ENCODE results near the gene OR10K2. TPM values are rescaled to one million over a fixed set of nuclear protein-coding genes. Genes with fewer than 3 reads are reported as not detected.
"Not testable (repeated sequence)": the region's sequence is repeated elsewhere in the genome, so short reads cannot be mapped to it uniquely, and the experiment has no call there.

OR10K2 gene
- total RNA-seq, 1 donor from 2014 or later: not detected

- Mint-ChIP-seq H3K4me3 (ENCODE audit: low read depth) (no peak overlapping the region), H3K27ac (no peak overlapping the region), H3K36me3 (ENCODE audit: insufficient read depth) (no peaks in the 10 kb centered on the region), H3K9me3 (ENCODE audit: low read depth) (peaks cover 8% of the 10 kb centered on the region), H3K4me1 (ENCODE audit: low read depth) (no peaks in the 10 kb centered on the region), H3K27me3 (peaks cover 3% of the 10 kb centered on the region)
- no peak for TF ChIP-seq CTCF (IDR thresholded peaks at IDR 0.05; ENCODE audit: unreplicated experiment)
- DNase-seq (ENCODE audit: low spot score, unreplicated experiment): no peak
Measured at GRCh38 chr1:158454537-158454936, 28.5 kb upstream of the OR10K2 start.

- Mint-ChIP-seq H3K27me3 (no peaks in the 10 kb centered on the region), H3K9me3 (ENCODE audit: low read depth) (no peaks in the 10 kb centered on the region), H3K27ac (no peak overlapping the region), H3K4me3 (ENCODE audit: low read depth) (no peak overlapping the region), H3K36me3 (ENCODE audit: insufficient read depth) (no peaks in the 10 kb centered on the region), H3K4me1 (ENCODE audit: low read depth) (no peaks in the 10 kb centered on the region)
- no peak for DNase-seq (ENCODE audit: low spot score, unreplicated experiment)
- no peak for TF ChIP-seq CTCF (IDR thresholded peaks at IDR 0.05; ENCODE audit: unreplicated experiment)
Measured at GRCh38 chr1:158445376-158445775, 19.3 kb upstream of the OR10K2 start.

- H3K36me3 Mint-ChIP-seq (ENCODE audit: insufficient read depth): no peaks in the 10 kb centered on the region
- H3K27ac Mint-ChIP-seq: no peak overlapping the region
- no peaks in the 10 kb centered on the region for H3K4me1 Mint-ChIP-seq (ENCODE audit: low read depth)
- no peaks in the 10 kb centered on the region for H3K9me3 Mint-ChIP-seq (ENCODE audit: low read depth)
- H3K27me3 Mint-ChIP-seq: no peaks in the 10 kb centered on the region
- H3K4me3 Mint-ChIP-seq (ENCODE audit: low read depth): no peak overlapping the region
- no peak for TF ChIP-seq CTCF (IDR thresholded peaks at IDR 0.05; ENCODE audit: unreplicated experiment)
- no peak for DNase-seq (ENCODE audit: low spot score, unreplicated experiment)
Measured at GRCh38 chr1:158434741-158435140, 8.7 kb upstream of the OR10K2 start.

- H3K27me3 Mint-ChIP-seq; H3K27ac Mint-ChIP-seq; H3K9me3 Mint-ChIP-seq (ENCODE audit: low read depth); H3K36me3 Mint-ChIP-seq (ENCODE audit: insufficient read depth); DNase-seq (ENCODE audit: low spot score, unreplicated experiment); H3K4me1 Mint-ChIP-seq (ENCODE audit: low read depth); H3K4me3 Mint-ChIP-seq (ENCODE audit: low read depth): not testable (repeated sequence)
Measured at GRCh38 chr1:158430163-158430562, 4.1 kb upstream of the OR10K2 start.

- DNase-seq (ENCODE audit: low spot score, unreplicated experiment): no peak
- Mint-ChIP-seq H3K27me3 (no peaks in the 10 kb centered on the region), H3K4me1 (ENCODE audit: low read depth) (no peaks in the 10 kb centered on the region), H3K4me3 (ENCODE audit: low read depth) (no peak overlapping the region), H3K27ac (no peak overlapping the region), H3K9me3 (ENCODE audit: low read depth) (peaks cover 5% of the 10 kb centered on the region), H3K36me3 (ENCODE audit: insufficient read depth) (no peaks in the 10 kb centered on the region)
- no peak for TF ChIP-seq CTCF (IDR thresholded peaks at IDR 0.05; ENCODE audit: unreplicated experiment)
Measured at GRCh38 chr1:158425027-158425426, 1.0 kb downstream of the OR10K2 start.

GRCh38 chr1:158422212-158422611 lies 3.8 kb downstream of the OR10K2 start:
- TF ChIP-seq CTCF (IDR thresholded peaks at IDR 0.05; ENCODE audit: unreplicated experiment): no peak
- H3K36me3 Mint-ChIP-seq (ENCODE audit: insufficient read depth): no peaks in the 10 kb centered on the region
- no peak overlapping the region for H3K4me3 Mint-ChIP-seq (ENCODE audit: low read depth)
- H3K27me3 Mint-ChIP-seq: no peaks in the 10 kb centered on the region
- no peak overlapping the region for H3K27ac Mint-ChIP-seq
- H3K9me3 Mint-ChIP-seq (ENCODE audit: low read depth): no peaks in the 10 kb centered on the region
- DNase-seq (ENCODE audit: low spot score, unreplicated experiment): no peak
- no peaks in the 10 kb centered on the region for H3K4me1 Mint-ChIP-seq (ENCODE audit: low read depth)
